IPS-15b (cell line): ENCODE results near the gene TMPRSS11E.
"Not testable (repeated sequence)": the region's sequence is repeated elsewhere in the genome, so short reads cannot be mapped to it uniquely, and the experiment has no call there.

Experiments used
- H3K27me3 ChIP-seq: one replicate; pipeline ENCODE4 v1.6.1; 2013; ENCODE audit warnings: low read length; ENCODE audit not compliant: control insufficient read depth, insufficient read depth
- H3K36me3 ChIP-seq: one replicate; pipeline ENCODE4 v1.6.1; 2013; ENCODE audit warnings: low read length; ENCODE audit not compliant: control insufficient read depth, insufficient read depth
- H3K4me1 ChIP-seq: one replicate; pipeline ENCODE4 v1.6.1; 2013; ENCODE audit warnings: mild to moderate bottlenecking, low read length; ENCODE audit not compliant: control insufficient read depth, insufficient read depth
- H3K4me3 ChIP-seq: one replicate; pipeline ENCODE4 v1.5.1; 2013; ENCODE audit warnings: low read depth, low read length
- H3K9ac ChIP-seq: one replicate; pipeline ENCODE4 v1.6.1; 2013; ENCODE audit warnings: low read depth, mild to moderate bottlenecking, low read length
- H3K9me3 ChIP-seq: one replicate; pipeline ENCODE4 v1.6.1; 2013; ENCODE audit warnings: mild to moderate bottlenecking, low read length; ENCODE audit not compliant: control insufficient read depth, insufficient read depth

Gene TMPRSS11E

DNA sequence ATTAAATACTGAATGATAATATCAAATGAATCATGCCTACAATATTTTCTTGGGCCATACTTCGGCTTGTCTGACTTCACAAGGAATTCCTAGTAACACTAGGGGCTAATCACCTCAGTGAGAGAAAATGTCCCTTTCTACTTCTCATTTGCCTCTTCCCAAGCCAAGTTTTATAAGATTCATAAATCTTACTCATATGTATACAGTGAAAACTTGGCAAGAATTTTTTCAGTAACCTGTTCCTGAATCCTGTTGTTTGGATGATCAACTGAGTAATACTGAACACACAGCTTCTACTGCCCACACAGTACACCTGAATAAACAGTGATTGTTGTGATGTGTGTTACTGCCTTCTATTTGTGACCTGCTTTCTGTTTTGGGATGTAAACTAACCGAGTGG is 16.5 kb downstream of the TMPRSS11E start:
- no peaks in the 10 kb centered on the region for H3K36me3 ChIP-seq
- no peaks in the 10 kb centered on the region for H3K27me3 ChIP-seq
- no peak overlapping the region for H3K4me3 ChIP-seq
- no peaks in the 10 kb centered on the region for H3K9me3 ChIP-seq
- H3K4me1 ChIP-seq: peaks cover 6% of the 10 kb centered on the region
- H3K9ac ChIP-seq: no peak overlapping the region

DNA sequence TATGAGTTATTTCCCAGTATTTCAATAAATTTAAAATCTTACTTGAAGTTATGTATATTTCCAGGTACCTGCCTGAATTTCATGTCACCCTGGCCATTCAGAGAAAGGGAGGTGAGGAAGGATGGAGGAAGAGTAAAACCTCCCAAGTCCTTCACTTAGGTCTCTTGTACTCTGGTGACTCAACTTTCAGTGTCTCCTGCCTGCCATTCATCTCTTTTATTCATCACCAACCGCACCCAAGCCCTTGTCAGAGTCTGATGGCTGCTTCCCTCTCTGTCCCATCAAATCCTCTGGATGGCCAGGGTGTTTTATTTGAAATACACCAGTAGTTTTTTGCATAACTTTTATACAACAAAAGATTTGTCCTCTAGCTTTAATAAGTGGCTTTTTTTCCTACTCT is 17.8 kb downstream of the TMPRSS11E start:
- peaks cover 4% of the 10 kb centered on the region for H3K4me1 ChIP-seq
- H3K9me3 ChIP-seq: no peaks in the 10 kb centered on the region
- H3K27me3 ChIP-seq: no peaks in the 10 kb centered on the region
- H3K9ac ChIP-seq: no peak overlapping the region
- no peaks in the 10 kb centered on the region for H3K36me3 ChIP-seq
- H3K4me3 ChIP-seq: no peak overlapping the region

DNA sequence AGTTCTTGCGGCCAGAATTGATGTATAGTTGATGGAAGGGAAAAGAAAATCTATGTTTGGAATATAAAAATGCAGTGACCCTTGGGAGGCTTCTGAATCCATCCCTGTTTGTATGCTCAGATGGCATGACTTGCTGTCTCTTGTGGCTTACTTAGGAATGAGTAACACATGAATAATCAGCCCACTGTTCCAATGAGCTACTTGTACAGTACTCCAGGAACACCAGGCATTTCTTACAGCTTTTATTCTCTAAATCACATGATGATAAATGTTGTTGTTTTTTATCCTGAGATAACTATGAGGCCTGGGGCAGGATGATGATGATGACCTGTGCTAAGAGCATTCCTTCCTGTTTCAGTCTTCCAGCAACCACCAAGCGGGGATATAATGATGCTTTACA is 18.9 kb downstream of the TMPRSS11E start:
- no peaks in the 10 kb centered on the region for H3K27me3 ChIP-seq
- H3K4me3 ChIP-seq: no peak overlapping the region
- no peaks in the 10 kb centered on the region for H3K9me3 ChIP-seq
- H3K9ac ChIP-seq: no peak overlapping the region
- no peaks in the 10 kb centered on the region for H3K36me3 ChIP-seq
- H3K4me1 ChIP-seq: no peaks in the 10 kb centered on the region

DNA sequence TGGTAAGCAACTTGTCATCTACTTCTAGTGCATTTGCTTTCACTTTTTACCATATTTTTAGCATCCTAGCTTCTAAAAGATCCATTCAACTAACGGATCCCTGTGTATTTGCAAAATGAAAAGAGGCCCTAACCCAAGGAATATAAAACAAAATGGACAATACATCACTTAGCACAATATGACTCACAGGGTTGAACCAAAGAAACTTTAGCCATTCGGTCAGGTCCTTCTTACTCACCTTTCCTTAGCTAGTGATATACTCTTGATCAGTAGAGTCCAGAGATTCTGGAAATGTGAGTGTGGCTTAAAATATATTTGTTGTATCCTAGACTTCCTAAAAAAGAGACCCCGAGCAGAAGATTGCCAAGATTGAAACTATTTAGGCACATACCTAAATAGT is 19.5 kb downstream of the TMPRSS11E start:
- no peak overlapping the region for H3K9ac ChIP-seq
- no peaks in the 10 kb centered on the region for H3K9me3 ChIP-seq
- H3K4me1 ChIP-seq: no peaks in the 10 kb centered on the region
- no peaks in the 10 kb centered on the region for H3K36me3 ChIP-seq
- no peak overlapping the region for H3K4me3 ChIP-seq
- H3K27me3 ChIP-seq: no peaks in the 10 kb centered on the region

DNA sequence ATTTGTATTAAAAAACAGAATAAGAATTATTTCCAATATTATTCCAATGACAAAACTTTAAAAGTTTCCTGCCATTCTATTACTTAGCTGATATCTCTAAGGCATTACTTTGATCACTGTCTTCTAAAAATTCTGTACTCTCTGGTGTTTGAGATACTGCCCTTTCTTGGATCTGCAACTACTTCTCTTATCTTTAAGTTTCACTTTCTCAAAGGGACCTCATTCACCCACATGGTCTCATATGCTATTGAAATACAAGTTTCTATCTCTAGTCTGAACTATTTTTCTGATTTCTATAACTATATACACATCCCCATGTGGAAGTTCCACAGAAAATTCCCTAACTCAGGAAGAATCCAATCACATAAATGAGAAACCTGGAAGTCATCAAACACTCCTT is 22.2 kb downstream of the TMPRSS11E start:
- Histone ChIP-seq H3K9ac (no peak overlapping the region), H3K27me3 (no peaks in the 10 kb centered on the region), H3K4me1 (no peaks in the 10 kb centered on the region), H3K36me3 (no peaks in the 10 kb centered on the region), H3K9me3 (no peaks in the 10 kb centered on the region), H3K4me3 (no peak overlapping the region)

DNA sequence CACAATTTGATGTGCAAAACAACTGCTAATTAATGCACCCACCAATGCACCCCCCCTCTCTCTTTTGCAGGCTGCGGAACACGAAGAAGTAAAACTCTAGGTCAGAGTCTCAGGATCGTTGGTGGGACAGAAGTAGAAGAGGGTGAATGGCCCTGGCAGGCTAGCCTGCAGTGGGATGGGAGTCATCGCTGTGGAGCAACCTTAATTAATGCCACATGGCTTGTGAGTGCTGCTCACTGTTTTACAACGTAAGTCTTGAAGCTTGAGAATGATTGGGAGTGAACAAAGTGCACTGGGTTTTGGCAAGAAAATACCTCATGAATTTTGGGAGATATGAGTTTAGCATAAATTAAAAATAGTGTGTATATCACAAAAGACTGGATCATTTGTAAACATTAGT is 28.9 kb downstream of the TMPRSS11E start:
- Histone ChIP-seq H3K9ac (no peak overlapping the region), H3K36me3 (no peaks in the 10 kb centered on the region), H3K4me3 (no peak overlapping the region), H3K27me3 (no peaks in the 10 kb centered on the region), H3K9me3 (no peaks in the 10 kb centered on the region), H3K4me1 (no peaks in the 10 kb centered on the region)

DNA sequence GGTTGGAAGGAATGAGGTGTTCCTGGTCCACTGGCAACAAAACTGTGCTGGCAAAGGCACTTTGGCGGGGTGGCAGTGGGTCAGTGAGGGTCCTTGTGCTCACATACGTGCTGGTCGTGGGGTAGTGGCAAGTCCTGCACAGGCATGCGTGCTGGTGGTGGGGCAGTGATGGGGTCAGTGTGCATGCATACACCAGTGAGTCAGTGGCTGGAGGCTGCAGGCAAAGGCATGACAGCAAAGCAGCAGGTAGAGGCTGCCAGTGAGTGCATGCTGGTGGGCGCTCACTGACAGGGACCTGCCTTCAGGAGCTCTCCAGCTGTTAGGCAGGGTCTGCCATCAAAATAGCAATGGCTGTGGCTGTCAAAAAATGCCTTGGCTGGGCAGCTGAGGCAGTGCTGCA is 42.1 kb downstream of the TMPRSS11E start:
- Histone ChIP-seq H3K4me3 (no peak overlapping the region), H3K9me3 (no peaks in the 10 kb centered on the region), H3K4me1 (no peaks in the 10 kb centered on the region), H3K9ac (no peak overlapping the region), H3K36me3 (no peaks in the 10 kb centered on the region), H3K27me3 (no peaks in the 10 kb centered on the region)

DNA sequence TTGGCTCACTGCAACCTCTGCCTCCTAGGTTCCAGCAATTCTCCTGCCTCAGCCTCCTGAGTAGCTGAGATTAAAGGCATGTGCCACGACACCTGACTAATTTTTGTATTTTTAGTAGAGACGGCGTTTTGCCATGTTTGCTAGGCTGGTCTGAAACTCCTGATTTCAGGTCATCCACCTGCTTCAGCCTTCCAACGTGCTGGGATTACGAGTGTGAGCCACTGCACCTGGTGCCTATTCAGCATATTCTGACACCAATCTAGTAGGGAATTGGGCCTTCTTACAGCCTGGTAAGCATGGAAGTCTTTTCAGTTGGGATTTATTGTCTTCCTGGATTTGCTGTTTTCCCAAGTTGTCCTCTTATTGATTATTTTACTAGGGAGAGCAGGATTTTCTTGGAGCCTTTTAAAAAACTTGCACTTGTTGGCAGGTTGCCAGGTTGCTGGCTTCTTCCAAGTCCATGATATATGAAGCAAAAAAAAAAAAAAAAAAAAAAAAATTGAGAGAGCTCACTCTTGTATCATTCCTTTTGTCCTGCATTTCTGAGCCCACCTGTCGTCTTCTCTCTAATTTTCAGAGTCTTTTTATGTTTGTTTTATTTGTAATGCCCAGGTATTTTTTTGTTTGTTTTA is 43.7 kb downstream of the TMPRSS11E start:
- Histone ChIP-seq H3K27me3 (no peaks in the 10 kb centered on the region), H3K4me1 (no peaks in the 10 kb centered on the region), H3K36me3 (no peaks in the 10 kb centered on the region), H3K9ac (no peak overlapping the region), H3K4me3 (no peak overlapping the region), H3K9me3 (no peaks in the 10 kb centered on the region)

DNA sequence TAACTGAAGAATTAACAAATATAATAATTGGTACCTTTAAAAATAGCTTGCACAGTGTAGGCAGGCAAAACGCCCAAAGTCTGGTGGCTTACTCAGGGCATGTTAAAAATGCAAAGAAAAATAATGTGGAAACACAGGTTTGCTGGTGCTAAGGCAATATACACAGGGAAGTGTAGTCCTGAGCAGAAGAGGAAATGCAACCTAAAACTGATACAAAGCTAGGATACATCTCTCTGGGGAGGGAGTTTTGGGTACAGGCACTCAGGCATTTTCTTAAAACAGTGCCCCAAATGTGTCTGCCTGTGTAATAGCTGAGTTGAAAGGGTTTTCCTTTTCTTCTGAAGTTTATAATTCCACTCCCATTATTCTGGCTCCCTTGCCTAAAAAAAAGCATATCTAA is 47.4 kb downstream of the TMPRSS11E start:
- no peaks in the 10 kb centered on the region for H3K4me1 ChIP-seq

DNA sequence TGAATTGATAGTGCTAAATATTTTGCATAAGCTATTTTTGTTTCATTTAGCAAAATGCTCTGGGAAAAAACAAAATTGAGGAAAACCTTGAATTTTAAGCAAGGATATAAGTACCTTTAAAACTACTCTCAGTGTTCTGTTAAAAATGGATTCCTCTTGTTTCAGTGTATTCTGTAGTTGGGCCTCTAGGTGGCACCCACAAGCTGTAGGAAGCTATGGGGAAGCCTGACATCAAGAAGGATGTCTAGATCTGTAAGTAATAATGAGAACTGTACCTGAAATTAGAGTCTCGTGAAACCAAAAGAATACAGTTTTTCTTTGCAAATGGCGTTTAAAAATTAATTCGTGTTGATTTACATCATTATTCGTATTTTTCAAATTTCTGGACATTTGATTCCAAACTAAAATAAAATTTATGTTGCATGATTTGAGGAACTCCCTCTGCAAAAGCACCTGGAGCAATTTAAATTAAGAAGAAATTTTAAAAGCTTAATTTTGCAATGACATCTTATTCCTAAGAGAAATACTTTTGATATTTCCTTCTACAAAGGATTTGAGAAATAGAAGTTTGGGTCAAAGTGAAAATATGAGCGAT is 51.2 kb downstream of the TMPRSS11E start:
- Histone ChIP-seq H3K36me3 (no peaks in the 10 kb centered on the region), H3K9ac (no peak overlapping the region), H3K9me3 (no peaks in the 10 kb centered on the region), H3K4me1 (no peaks in the 10 kb centered on the region), H3K27me3 (no peaks in the 10 kb centered on the region), H3K4me3 (no peak overlapping the region)

More for the DNA sequence above, 47.4 kb downstream of the TMPRSS11E start:
- Histone ChIP-seq H3K4me3 (no peak overlapping the region), H3K27me3 (no peaks in the 10 kb centered on the region), H3K9me3 (no peaks in the 10 kb centered on the region), H3K36me3 (no peaks in the 10 kb centered on the region), H3K9ac (no peak overlapping the region)

DNA sequence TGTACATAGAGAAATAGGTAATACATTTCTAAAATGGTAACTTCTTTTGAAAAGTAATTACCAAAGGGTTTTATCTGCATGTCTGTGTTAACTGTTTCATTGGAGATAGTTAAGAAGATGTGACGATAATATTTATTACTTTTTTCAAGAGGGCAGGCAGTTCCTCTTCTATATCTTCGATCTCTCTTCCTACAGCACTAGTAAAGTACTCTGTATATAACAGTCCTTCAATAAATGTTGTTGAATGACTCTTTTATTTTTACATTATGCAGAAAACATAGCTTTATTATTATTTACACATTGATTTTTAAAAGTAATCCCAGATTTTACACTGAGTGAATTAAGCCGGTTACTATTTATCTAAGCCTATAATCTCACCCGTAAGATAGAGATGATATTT is 51.8 kb downstream of the TMPRSS11E start:
- no peaks in the 10 kb centered on the region for H3K9me3 ChIP-seq
- H3K27me3 ChIP-seq: no peaks in the 10 kb centered on the region
- H3K36me3 ChIP-seq: no peaks in the 10 kb centered on the region
- H3K4me3 ChIP-seq: no peak overlapping the region
- no peak overlapping the region for H3K9ac ChIP-seq
- H3K4me1 ChIP-seq: no peaks in the 10 kb centered on the region

DNA sequence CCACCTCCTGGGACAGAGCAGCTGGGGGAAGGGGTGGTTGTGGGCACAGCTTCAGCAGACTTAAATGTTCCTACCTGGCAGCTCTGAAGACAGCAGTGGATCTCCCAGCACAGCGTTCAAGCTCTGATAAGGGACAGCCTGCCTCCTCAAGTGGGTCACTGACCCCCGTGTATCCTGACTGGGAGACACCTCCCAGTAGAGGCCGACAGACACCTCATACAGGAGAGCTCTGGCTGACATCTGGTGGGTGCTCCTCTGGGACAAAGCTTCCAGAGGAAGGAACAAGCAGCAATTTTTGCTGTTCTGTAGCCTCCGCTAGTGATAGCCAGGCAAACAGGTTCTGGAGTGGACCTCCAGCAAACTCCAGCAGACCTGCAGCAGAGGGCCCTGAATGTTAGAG is 56.2 kb downstream of the TMPRSS11E start:
- H3K9ac ChIP-seq, H3K4me3 ChIP-seq, H3K36me3 ChIP-seq, H3K9me3 ChIP-seq, H3K4me1 ChIP-seq, H3K27me3 ChIP-seq: not testable (repeated sequence)
